SK-N-MC (cell line): ENCODE results near the gene RNF144A.

Experiments used
- EZH2 ChIP-seq: fragments of 200-600 bp; sonication (generic); IDR thresholded peaks from one replicate; pipeline ENCODE4 v1.6.1; 2017; ENCODE audit warnings: antibody characterized with exemption
- POLR2AphosphoS5 ChIP-seq: IDR thresholded peaks from 2 replicates; pipeline ENCODE4 v1.6.1; 2012; ENCODE audit warnings: mild to moderate bottlenecking, low read depth, low read length, borderline replicate concordance

GRCh38 chr2:6911721-6912120, 5.5 kb upstream of the RNF144A start:
- TF ChIP-seq EZH2, result no peak
- TF ChIP-seq POLR2AphosphoS5, result no peak
